ENCODE measurements around the gene MAFF. TPM values are rescaled to one million over a fixed set of nuclear protein-coding genes. Genes with fewer than 3 reads are reported as not detected.
"Not testable (repeated sequence)": the region's sequence is repeated elsewhere in the genome, so short reads cannot be mapped to it uniquely, and the experiment has no call there.

The MAFF gene
- total RNA-seq, 4 donors from 2014 or later = 5.1 to 14.2 (median 12.0) TPM

DNA sequence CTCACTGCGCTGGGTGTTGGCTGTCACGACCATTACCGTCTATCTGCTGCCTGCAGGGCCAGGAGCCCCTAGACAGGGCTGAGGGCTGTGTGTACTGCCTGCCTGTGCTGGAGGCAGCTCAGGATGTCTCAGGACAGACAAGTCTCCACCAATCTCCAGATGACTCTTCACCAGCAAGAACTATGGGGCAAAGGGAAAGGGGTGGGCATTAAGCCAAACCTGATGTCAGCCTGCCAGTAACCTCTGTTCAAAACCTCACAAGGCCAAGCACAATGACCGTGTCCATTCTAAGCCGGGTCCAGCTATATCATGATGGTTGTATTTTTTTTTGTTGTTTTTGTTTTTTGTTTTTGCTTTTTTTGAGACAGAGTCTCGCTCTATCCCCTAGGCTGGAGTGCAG is 31.6 kb downstream of the MAFF start:
- peak in 1 of 3 donors; percentile 37 for DNase-seq
- no peaks in the 10 kb centered on the region for H3K9me3 ChIP-seq
- no peaks in the 10 kb centered on the region for H3K27me3 ChIP-seq
- H3K36me3 ChIP-seq = peaks cover 0 to 38% (median 0%) of the 10 kb centered on the region in 3 donors
- no peak overlapping the region for H3K27ac ChIP-seq
- peaks cover 0 to 24% (median 0%) of the 10 kb centered on the region in 4 donors for H3K4me1 ChIP-seq
- H3K4me3 ChIP-seq = no peak overlapping the region
- TF ChIP-seq CTCF (IDR thresholded peaks at IDR 0.05) = no peak
- no peak for TF ChIP-seq POLR2A (IDR thresholded peaks at IDR 0.05)

DNA sequence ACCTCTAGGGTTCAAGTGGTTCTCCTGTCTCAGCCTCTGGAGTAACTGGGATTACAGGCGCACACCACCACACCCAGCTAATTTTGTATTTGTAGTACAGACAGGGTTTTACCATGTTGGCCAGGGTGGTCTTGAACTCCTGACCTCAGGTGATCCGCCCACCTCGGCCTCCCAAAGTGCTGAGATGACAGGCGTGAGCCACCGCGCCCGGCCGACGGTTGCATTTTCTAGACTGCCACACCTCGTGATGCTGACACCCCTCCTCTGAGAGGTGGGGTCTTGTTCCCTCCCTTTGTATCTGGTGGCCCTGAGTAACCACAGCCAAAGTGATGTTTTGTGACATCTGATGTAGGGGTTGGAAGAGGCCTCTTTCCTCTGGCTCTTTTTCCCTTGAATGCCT is 32.1 kb downstream of the MAFF start:
- Histone ChIP-seq H3K36me3 (peaks cover 0 to 38% (median 0%) of the 10 kb centered on the region in 3 donors), H3K4me1 (peaks cover 0 to 24% (median 0%) of the 10 kb centered on the region in 4 donors)
- H3K9me3 ChIP-seq, H3K27ac ChIP-seq, H3K4me3 ChIP-seq, H3K27me3 ChIP-seq, DNase-seq: not testable (repeated sequence)

DNA sequence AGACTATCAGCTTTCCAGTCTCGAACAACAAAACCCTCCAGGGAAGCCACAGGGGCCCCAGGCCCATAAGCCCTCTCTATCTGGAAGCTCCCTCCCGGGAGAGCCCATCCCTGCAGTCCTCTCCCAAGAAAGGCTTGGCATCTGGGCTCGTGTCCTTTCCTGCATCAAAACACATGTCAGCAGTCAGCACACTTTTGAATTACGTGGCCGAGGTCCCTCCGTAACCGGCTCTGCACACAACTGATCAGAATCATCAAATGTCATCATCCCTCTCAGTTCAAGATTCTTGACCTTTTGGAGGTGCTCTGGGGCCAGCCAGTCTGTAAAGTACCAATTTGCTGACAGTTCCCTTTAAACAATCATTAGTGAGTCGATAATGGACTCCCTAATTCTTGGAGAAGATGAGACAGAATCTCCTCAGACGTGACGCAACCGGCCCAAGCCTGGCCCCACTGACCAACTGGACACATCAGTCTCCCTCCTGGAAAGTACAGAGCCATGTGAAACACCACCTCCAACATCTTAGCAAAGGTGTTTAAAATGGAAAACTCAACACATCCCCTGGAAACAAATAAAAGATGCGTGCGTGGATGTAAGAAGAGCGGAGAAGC is 33.6 kb downstream of the MAFF start:
- Histone ChIP-seq H3K4me1 (peaks cover 0 to 28% (median 0%) of the 10 kb centered on the region in 4 donors), H3K9me3 (no peaks in the 10 kb centered on the region), H3K36me3 (peaks cover 0 to 38% (median 0%) of the 10 kb centered on the region in 3 donors), H3K27me3 (no peaks in the 10 kb centered on the region), H3K27ac (no peak overlapping the region), H3K4me3 (no peak overlapping the region)
- no peak for DNase-seq
- TF ChIP-seq POLR2A (IDR thresholded peaks at IDR 0.05) (no peak), CTCF (IDR thresholded peaks at IDR 0.05) (no peak)

- H3K36me3 ChIP-seq = peaks cover 0 to 23% (median 0%) of the 10 kb centered on the region in 3 donors
- H3K4me3 ChIP-seq = no peak overlapping the region
- no peak overlapping the region for H3K27ac ChIP-seq
- peaks cover 0 to 19% (median 0%) of the 10 kb centered on the region in 4 donors for H3K4me1 ChIP-seq
- no peak for TF ChIP-seq CTCF (IDR thresholded peaks at IDR 0.05)
- TF ChIP-seq POLR2A (IDR thresholded peaks at IDR 0.05) = no peak
- no peak for DNase-seq
- no peaks in the 10 kb centered on the region for H3K27me3 ChIP-seq
- H3K9me3 ChIP-seq = no peaks in the 10 kb centered on the region
Observed at GRCh38 chr22:38236786-38237185, 35.0 kb downstream of the MAFF start.

DNA sequence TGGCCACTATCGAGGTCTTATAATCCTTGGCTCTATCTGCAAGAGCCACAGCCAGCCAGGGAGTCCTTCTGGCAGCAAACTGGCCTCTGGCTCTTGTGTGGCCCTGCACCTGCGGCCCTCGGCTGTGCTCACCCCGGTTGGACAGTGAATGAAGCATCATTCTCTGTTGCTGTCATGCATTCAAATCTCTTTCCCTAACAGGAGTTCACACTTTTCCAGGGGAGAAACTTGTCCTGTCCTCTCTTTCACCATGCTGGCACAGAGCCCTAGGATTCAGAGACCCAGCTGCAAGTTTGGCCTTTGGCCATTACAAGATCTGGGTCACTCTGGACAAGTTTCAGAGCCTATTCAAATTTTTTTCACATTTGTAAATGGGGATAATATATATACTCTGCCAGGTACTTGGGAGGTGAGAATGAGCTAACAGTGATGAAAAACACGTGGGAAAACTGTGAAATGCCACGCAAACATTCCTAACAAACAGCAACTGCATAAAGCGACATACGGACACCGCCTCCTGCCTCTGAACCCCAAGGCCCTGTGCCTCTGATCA is 36.8 kb downstream of the MAFF start:
- Histone ChIP-seq H3K27ac (peak overlapping the region in 2 of 4 donors; percentile 32 to 65), H3K9me3 (no peaks in the 10 kb centered on the region), H3K36me3 (peaks cover 0 to 13% (median 0%) of the 10 kb centered on the region in 3 donors), H3K4me3 (no peak overlapping the region), H3K27me3 (no peaks in the 10 kb centered on the region), H3K4me1 (peaks cover 0 to 34% (median 0%) of the 10 kb centered on the region in 4 donors)
- no peak for TF ChIP-seq POLR2A (IDR thresholded peaks at IDR 0.05)
- TF ChIP-seq CTCF (IDR thresholded peaks at IDR 0.05) = no peak
- no peak for DNase-seq

GRCh38 chr22:38239101-38239761 is 37.4 kb downstream of the MAFF start:
- H3K4me3 ChIP-seq = no peak overlapping the region
- TF ChIP-seq CTCF (IDR thresholded peaks at IDR 0.05) (peak in 2 of 6 experiments; percentile 15 to 17), POLR2A (IDR thresholded peaks at IDR 0.05) (no peak)
- H3K9me3 ChIP-seq = no peaks in the 10 kb centered on the region
- H3K4me1 ChIP-seq = peaks cover 0 to 39% (median 0%) of the 10 kb centered on the region in 4 donors
- no peaks in the 10 kb centered on the region for H3K27me3 ChIP-seq
- H3K27ac ChIP-seq = peak overlapping the region in 3 of 4 donors; percentile 27 to 65 (median 32)
- no peak for DNase-seq
- peaks cover 0 to 16% (median 0%) of the 10 kb centered on the region in 3 donors for H3K36me3 ChIP-seq

Measured in Peyer's patch (tissue), 4 donors.